Raji (cell line): Measurements from ENCODE around the gene MTHFD2.

Experiments
- POLR2A ChIP-seq: IDR thresholded peaks from 2 replicates; pipeline ENCODE4 v1.6.1; 2011; ENCODE audit warnings: low read depth, low read length, control low read depth; ENCODE audit not compliant: insufficient read depth

The MTHFD2 gene

DNA sequence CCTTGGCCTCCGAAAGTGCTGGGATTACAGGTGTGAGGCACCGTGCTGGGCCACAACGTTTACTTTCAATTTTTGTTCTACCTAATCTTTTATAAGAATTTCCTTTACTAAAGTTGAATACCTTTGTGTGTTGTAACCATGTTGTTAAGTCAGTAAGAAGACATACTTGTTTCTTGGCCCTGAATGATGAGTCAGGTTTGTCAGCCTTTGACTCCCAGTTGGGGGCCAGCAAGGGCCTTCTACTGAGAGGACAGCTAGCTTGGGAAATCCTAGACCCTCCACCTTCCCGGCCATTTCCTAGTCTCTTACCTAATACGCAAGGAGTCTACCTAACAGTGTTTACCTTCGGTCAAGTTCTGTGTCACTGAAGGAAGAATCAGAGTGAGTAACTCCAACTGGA, 22.7 kb downstream of the MTHFD2 start:
- TF ChIP-seq POLR2A, result no peak

DNA sequence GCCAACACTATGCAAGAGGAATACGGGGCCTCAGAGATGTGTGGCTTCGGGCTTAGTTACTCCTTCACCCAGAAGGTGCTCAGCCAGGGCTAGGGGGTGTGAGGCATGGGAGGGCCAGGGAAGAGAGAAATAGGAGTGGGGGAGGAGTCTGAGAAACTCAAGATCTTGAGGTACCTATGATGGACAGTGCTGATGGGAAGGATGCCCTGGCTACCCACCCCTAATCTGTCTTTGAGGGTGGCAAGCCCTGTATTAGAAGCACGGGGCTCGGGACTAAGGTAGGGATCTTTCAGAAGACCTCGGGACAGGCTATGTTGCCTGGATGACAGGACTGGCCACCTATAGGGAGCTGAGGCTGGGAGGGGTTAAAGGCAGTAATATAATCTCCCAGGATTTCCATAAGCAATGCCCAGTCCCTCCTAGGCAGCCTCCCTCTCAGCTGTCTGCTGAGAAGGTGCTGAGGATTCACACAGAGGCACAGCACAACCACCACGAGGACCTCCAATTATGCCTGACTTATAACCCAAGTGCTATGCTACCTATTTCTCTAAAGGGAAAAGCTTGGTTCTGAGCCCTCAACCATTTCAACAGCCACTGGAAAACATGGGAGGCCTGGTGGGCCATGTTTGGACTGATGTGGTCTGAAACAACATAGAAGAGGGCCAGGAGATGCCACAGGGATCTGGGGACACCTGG, 23.3 kb downstream of the MTHFD2 start:
- TF ChIP-seq POLR2A, result no peak

DNA sequence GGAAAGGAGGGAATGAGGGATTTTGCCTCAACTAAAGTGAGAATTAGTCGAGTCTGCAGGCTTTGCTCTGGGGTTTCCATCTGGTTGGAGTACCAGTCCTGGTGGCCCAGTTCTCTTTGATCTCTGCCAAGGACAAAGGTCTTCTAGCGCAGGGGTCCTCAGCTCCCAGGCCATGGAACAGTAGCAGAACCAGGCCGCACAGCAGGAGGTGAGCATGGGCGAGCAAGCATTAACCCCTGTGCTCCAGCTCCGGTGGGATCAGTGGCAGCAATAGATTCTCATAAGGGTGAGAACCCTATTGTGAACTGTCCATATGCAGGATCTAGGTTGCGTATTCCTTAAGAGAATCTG, 23.9 kb downstream of the MTHFD2 start:
- TF ChIP-seq POLR2A, result no peak

DNA sequence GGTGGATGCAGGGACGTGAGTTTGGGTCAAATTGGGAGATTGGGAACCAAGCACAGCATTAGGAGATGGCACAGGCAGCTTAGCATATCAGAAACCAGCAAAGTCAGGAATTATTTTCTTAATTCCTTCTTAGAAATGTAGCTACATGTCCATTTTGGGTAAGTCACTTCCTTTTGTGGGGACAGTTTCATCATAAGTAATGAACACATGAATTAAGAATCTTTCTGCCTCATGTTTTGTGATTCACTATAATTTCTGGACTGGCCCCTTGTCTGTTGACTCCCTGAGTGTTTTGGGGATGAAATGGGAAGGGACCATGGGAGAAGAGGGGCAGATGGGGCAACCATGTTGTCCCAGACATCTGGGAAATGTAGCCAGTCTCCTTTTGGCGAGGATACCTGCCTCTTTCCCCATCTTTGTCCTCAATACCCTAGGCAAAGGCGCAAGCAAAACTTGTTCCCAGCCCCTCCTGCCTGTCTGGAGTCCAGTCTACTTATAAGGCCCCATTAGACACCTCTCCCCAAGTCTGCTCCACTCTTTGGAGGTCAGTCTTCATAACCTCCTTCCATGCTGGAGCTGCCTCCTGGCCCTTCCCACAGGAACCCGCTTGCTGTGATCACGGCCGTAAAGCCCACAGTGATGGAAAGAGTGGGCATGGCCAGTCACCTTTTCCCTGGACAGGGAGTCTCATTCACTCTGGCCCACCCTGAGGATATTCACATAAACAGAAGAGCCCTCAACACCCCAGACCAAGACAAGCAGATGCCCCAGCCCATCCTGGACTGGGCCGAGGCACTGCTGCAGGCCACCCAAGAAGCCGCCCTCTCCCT, 25.7 kb downstream of the MTHFD2 start:
- no peak for TF ChIP-seq POLR2A

DNA sequence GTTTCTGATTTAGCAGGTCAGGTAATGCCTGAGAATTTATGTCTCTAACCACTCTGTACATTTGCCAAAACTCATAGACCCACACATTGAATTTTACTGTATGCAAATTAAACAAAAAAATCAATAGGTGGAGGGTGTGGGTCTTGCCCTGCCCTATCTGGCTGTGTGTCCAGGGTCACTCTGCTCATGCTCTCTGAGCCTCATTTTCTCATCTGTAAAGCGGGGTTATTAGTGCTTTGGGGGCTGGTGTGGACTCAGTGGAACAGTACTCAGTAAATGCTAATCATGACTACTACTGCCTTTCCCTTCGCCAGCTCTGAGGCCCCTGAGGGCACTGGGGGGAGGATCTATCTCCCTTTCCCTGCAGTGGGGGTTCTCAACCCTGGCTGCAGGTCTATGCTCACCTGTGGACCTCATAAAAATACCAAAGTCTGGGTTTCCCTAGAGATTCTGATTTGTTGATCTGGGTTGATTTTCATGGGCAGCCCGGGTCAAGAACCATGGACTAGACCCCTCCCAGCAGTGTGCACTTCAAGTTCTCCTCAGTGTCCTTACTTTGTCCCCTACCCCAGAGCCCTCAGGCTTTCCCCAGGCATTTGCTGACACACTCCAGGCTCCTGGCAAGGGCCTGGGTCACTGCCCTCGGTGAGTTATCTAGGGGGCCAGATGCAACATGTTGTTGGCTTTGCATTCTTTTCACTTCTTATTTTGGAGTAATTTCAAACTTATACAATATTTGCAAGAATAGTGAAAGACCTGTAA, 27.5 kb downstream of the MTHFD2 start:
- TF ChIP-seq POLR2A, result no peak

DNA sequence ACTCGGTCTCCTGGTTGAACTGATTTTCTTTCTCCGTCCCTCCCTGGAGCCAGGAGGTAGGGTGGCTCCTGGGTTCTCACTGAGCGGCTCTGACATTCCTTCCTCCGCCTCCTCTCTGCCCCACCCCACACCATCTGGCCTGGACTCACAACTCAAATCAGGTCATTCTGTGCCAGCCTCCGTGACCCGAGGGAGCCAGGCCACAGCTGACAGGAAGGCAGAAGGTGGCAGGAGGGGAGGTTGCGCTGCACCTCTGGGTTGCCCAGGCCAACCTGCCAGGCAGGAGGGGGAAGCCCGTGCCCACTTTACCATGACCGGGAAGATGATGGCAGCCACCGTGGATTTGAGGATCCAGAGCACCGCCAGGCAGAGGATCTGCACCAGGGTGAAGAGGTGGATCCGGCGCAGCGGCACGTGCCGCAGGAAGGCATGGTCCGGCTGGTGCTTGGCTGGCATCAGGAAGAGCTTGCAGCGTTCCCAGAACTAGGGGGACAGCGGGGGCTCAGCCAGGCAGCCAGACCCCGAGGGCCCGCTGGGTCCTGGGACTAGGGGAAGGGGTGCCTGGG, 28.3 kb downstream of the MTHFD2 start:
- TF ChIP-seq POLR2A, result no peak

DNA sequence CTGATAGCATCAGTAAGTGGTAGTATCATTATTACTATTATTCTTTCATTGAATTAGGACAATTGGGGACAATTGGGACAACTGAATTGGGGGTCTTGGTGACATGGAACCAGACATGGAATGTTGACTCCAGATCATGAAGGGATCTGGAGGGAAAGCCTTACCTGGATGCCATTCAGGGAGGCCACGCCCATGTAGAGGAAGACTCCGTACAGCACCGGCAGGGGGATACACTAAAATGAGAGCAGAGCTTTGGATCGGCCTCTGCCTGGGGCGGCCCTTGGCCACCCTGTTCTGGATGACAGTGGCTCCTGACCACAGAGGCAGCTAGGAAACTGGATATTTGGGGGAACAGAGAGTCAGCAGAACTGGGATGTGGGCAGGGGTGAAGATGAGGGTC, 29.2 kb downstream of the MTHFD2 start:
- TF ChIP-seq POLR2A, result no peak

DNA sequence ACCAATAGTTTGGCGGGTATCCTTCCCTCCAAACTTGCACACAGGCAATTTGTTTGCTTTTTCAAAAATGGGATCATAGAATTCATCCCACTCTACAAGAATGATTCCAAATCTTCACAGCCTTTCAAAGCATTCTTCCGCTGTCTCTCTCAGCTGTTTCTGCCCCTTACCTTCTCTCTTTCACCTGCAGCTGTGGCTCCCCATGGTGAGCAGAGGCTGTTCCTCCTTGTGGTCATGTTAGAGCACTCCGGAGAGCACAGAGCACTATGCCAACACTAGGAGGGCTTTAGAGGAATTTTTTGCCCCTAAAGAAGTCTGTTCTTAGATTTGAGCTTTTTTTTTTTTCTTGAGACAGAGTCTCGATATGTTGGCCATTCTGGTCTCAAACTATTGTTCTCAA, 30.4 kb downstream of the MTHFD2 start:
- no peak for TF ChIP-seq POLR2A

DNA sequence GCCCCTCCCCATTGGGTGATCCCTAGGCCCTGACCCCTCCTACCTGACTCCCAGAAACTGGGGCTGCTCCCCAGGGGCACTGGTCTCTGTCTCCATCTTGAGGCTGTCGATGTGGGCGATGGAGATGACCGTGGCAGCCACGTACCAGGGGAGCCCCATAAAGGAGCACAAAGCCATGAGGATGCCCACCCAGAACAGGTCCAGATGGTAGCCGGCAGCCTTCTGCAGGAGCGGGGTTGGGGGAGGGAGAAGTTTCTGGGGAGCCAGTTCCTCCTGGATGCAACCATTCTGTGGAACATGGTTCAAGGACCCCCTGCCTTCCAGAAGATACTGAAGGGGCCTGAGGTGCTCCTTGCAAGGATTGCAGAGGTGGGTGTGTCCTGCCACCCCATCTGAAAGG, 34.0 kb downstream of the MTHFD2 start:
- no peak for TF ChIP-seq POLR2A

DNA sequence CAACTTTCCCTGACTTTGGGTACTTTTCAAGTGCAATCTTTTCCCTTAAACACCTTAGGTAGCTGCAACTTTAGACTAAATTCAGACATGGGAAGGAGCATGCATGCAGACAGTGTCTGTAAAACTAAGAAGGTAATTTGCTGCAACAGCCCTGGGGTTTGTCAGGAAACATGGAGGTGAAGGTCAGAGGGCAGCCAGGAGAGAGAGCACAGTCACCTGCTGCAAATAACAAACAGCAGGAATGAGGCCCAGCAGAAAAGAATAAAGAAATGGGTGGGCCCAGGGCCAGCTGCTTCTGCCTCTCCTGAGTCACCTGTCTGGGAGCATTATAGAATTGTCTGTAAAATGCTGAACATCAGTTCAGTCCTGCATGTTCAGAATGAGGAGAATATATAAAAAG, 35.2 kb downstream of the MTHFD2 start:
- TF ChIP-seq POLR2A, result no peak

DNA sequence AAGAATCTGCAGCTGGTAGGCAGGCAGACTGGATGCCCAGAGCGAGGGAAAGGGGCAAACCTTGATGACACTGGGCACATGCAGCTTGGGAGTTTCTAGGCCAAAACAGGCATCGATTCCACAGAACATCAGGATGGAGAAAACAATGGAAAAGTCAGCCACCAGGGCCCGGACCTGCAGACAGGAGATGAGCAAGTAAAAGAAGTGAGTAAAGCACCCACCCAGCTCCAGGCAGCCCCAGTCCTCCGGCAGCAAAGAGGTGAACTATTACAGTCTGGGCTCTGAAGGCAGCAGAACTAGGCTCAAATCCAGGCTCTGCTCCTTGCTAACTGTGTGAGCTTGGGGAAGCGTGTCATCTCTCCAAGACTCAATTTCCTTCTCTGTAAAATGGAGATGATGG, 36.6 kb downstream of the MTHFD2 start:
- TF ChIP-seq POLR2A, result no peak

DNA sequence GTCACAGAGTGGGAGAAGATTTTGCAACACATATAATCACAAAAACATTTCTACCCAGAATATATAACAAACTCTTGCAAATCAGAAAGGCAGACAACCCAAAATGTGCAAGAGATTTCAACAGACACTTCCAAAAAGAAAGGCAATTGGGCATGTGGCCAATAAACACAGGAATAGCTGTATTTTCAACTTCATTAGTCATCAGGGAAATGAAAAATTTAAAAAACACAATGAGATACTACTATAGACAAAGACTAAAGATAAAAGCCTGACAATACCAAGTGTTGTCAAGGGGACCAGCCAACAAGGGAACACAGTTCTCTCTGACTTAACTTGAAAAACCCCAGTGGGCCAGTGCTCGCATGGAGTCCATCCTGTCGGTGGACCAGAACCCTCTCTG, 40.5 kb downstream of the MTHFD2 start:
- TF ChIP-seq POLR2A, result no peak

DNA sequence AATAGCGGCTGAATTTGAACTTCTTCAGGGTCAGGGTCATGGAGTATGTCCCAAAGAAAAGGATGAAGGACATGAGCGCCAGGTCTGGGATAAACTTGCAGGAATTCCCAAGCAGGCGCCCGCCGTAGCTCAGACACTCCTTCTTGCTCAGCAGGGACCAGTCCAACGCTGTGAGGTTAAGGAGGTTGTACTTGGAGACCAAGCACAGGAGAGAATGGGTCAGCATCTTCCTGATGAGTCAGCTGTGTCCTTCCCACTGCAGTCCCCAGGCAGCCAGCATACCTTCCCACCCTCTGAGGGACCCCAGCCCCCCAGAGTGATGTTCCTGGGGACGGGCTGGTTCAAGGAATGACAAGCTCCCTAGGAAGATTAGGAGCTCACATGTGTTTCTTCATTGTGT, 40.9 kb downstream of the MTHFD2 start:
- no peak for TF ChIP-seq POLR2A

DNA sequence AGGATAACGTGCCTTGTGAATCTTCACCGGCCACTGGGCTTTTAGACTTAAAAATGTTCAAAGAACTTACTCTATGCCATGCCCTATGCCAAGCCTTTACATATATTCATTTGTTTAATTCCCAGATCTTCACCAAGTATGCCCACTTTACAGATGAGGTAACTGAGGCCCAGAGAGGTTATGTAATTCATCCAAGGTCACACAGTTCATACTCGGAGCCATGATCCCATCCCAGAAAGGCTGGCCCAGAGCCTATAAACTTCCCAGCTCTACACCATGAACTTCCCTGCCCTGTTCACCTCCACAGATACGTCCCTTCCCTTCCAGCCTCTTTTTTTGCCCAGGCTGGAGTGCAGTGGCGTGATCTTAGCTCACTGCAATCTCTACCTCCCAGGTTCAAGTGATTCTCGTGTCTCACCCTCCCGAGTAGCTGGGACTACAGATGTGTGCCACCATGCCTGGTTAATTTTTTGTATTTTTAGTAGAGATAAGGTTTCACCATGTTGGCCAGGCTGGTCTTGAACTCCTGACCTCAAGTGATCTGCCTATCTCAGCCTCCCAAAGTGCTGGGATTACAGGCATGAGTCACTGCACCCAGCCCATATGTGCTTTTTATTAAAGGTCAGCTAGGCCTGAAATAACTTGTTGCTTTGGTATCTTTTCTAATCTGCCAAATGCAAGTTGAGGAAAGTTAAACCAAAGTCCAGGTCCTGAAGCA, 44.1 kb downstream of the MTHFD2 start:
- TF ChIP-seq POLR2A, result no peak

DNA sequence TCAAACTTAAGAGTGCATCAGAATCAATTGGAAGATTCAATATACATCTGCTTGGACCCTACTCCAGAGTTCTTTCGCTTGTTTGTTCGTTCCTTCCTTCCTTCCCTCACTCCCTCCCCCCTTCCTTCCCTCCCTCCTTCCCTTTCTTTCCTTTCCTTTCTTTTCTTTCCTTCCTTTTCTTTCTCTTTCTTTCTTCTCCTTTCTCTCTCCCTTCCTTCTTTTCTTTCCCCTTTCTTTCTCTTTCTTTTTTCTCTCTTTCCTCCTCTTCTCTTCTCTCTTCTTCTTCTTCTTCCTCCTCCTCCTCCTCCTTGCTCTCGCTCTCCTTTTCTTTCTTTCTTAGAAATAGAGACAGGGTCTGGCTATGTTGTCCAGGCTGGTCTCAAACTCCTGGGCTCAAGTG, 45.9 kb downstream of the MTHFD2 start:
- TF ChIP-seq POLR2A, result no peak
